Panc1 (cell line): ENCODE measurements around the gene OLFML2B. TPM values are rescaled to one million over a fixed set of nuclear protein-coding genes. Genes with fewer than 3 reads are reported as not detected.

Experiments
- ATAC-seq: fragments of 200-7000 bp; cut with Tn5 transposase; 2 replicates; pipeline ENCODE4 v1.9.1; 2020; ENCODE audit warnings: mild to moderate bottlenecking, moderate library complexity
- BruUV-seq: library from RNA; stranded (reverse); fragments of 400-500 nt; replicated peaks from 2 replicates; lab custom pipeline; 2021; lab: Mats Ljungman, UMichigan
- CTCF ChIA-PET: fragments of 300-600 bp; sonication (Branson Sonifier 250); formaldehyde crosslinking; loops from one replicate; lab custom pipeline; 2022; ENCODE audit warnings: antibody characterized with exemption; lab: Charles Lee
- POLR2A ChIA-PET: fragments of 300-600 bp; sonication (Branson Sonifier 250); formaldehyde crosslinking; loops from one replicate; lab custom pipeline; 2022; ENCODE audit warnings: antibody characterized with exemption; lab: Charles Lee
- DNase-seq: peaks from one replicate; pipeline ENCODE4 v3.0.0-alpha.2; 2010; ENCODE audit warnings: low read depth, low spot score
- H3K27ac ChIP-seq: 2 replicates; pipeline ENCODE4 v1.5.1; 2011; ENCODE audit warnings: mild to moderate bottlenecking, low read length, inconsistent platforms
- H3K27me3 ChIP-seq: fragments of 200-500 bp; sonication (Bioruptor generic); 2 replicates; pipeline ENCODE4 v1.6.0; 2014; ENCODE audit warnings: low read length, inconsistent platforms; ENCODE audit not compliant: control insufficient read depth, insufficient read depth
- H3K36me3 ChIP-seq: fragments of 200-500 bp; sonication (Bioruptor generic); 2 replicates; pipeline ENCODE4 v1.5.1; 2014; ENCODE audit warnings: inconsistent platforms, mild to moderate bottlenecking, low read length, moderate library complexity; ENCODE audit not compliant: control insufficient read depth, insufficient read depth
- H3K4me1 ChIP-seq: 2 replicates; pipeline ENCODE4 v1.5.1; 2011; ENCODE audit warnings: inconsistent platforms, mild to moderate bottlenecking, low read length, moderate library complexity; ENCODE audit not compliant: control insufficient read depth, insufficient read depth
- H3K4me3 ChIP-seq, 2 experiments: 2 replicates each; pipeline ENCODE4 v1.5.1; 2011 to 2012; ENCODE audit warnings: low read depth in 2 of 2, low read length in 2 of 2, mild to moderate bottlenecking in 2 of 2, inconsistent platforms in 1 of 2, moderate library complexity in 1 of 2
- H3K9me3 ChIP-seq: fragments of 200-500 bp; sonication (Bioruptor generic); 2 replicates; pipeline ENCODE4 v1.5.1; 2014; ENCODE audit warnings: low read depth, mild to moderate bottlenecking, inconsistent platforms, low read length, moderate library complexity; ENCODE audit not compliant: control insufficient read depth, insufficient read depth
- POLR2AphosphoS5 ChIP-seq: IDR thresholded peaks from 2 replicates; pipeline ENCODE4 v1.6.1; 2012; ENCODE audit warnings: mild to moderate bottlenecking, low read depth, low read length, moderate library complexity
- REST ChIP-seq, 2 experiments: IDR thresholded peaks; 2 replicates each; pipeline ENCODE4 v1.6.1; 2011 to 2012; ENCODE audit warnings: low read depth in 2 of 2, control low read depth in 1 of 2, low read length in 1 of 2, mild to moderate bottlenecking in 1 of 2, moderate library complexity in 1 of 2; ENCODE audit not compliant: insufficient read depth in 1 of 2
- SIN3A ChIP-seq: IDR thresholded peaks from 2 replicates; pipeline ENCODE4 v1.6.1; 2012; ENCODE audit warnings: low read depth, mild to moderate bottlenecking, low read length, moderate library complexity, borderline replicate concordance; ENCODE audit not compliant: insufficient read depth
- TCF7L2 ChIP-seq: IDR thresholded peaks from 2 replicates; pipeline ENCODE4 v1.6.1; 2011; ENCODE audit warnings: mild to moderate bottlenecking, low read depth, low read length, inconsistent platforms
- in situ Hi-C: cut with HindIII; loops from 2 replicates; pipeline ENCODE4 v1.10.0; 2016; ENCODE audit warnings: low sequenced_read_pairs, low pct_unique_long_range_greater_than_20kb
- intact Hi-C: fragments of 100-400 bp; cut with micrococcal nuclease; formaldehyde crosslinking; loops from one replicate; pipeline ENCODE4 v1.10.0; 2022; ENCODE audit not compliant: unreplicated experiment
- total RNA-seq: library from RNA; stranded (reverse); gene quantifications from one replicate; pipeline ENCODE4 v1.2.1, GENCODE V29; 2021; ENCODE audit not compliant: unreplicated experiment
- TF ChIP-seq, protein P1 (sequence below): fragments of 450-650 bp; IDR thresholded peaks from 2 replicates; pipeline ENCODE4 v1.5.1; 2017; ENCODE audit warnings: mild to moderate bottlenecking

The OLFML2B gene
- total RNA-seq, 1 experiment from 2014 or later, result 1.5 TPM

DNA sequence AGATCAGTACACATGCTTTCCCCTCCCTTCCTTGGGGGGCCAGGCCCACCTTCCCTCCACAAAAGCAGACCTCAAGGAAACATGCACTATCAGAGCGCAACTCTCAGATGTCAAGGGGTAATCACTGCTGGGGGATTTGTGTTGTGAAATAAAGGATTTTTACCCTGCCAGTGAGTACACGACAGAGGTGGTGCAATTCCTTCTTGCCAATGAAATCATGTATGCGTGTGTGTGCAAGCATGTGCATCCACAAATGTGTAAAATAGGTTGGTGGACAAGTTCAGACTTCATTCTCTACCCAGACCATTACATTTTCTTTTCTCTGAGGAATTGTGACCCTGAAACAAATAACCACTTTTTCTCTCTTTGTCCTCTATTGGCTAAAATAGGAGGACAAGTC is 36.1 kb upstream of the OLFML2B start:
- POLR2A ChIA-PET, result no interaction called here
- Histone ChIP-seq H3K9me3 (no peaks in the 10 kb centered on the region), H3K27ac (peak overlapping the region; percentile 52; the same call in 1 of the 2 replicates), H3K4me3 (no peak overlapping the region), H3K27me3 (no peaks in the 10 kb centered on the region), H3K36me3 (no peaks in the 10 kb centered on the region), H3K4me1 (peaks cover 26% of the 10 kb centered on the region)
- DNase-seq (no peak), ATAC-seq (no peak)
- BruUV-seq, result no TSS peak
- CTCF ChIA-PET, result no interaction called here
- intact Hi-C loops (no loop called here), in situ Hi-C loops (no loop called here)
- TF ChIP-seq, protein P1, sequence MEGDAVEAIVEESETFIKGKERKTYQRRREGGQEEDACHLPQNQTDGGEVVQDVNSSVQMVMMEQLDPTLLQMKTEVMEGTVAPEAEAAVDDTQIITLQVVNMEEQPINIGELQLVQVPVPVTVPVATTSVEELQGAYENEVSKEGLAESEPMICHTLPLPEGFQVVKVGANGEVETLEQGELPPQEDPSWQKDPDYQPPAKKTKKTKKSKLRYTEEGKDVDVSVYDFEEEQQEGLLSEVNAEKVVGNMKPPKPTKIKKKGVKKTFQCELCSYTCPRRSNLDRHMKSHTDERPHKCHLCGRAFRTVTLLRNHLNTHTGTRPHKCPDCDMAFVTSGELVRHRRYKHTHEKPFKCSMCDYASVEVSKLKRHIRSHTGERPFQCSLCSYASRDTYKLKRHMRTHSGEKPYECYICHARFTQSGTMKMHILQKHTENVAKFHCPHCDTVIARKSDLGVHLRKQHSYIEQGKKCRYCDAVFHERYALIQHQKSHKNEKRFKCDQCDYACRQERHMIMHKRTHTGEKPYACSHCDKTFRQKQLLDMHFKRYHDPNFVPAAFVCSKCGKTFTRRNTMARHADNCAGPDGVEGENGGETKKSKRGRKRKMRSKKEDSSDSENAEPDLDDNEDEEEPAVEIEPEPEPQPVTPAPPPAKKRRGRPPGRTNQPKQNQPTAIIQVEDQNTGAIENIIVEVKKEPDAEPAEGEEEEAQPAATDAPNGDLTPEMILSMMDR, result no peak
- TF ChIP-seq REST (IDR thresholded peaks at IDR 0.05; ENCODE audit: insufficient read depth in 1 of 2, low read depth in 2 of 2, low read length in 1 of 2) (no peak), SIN3A (no peak), POLR2AphosphoS5 (no peak), TCF7L2 (no peak)

GRCh38 chr1:162056579-162056978 is 32.9 kb upstream of the OLFML2B start:
- in situ Hi-C loops, result no loop called here
- no TSS peak for BruUV-seq
- DNase-seq, result no peak
- intact Hi-C loops, result loop anchor here (1.0 kb wide), 1 partner anchor 220 kb away; no protein-coding TSS in a partner anchor
- peak overlapping the region; percentile 76 for H3K27ac ChIP-seq
- H3K4me3 ChIP-seq, result no peak overlapping the region
- CTCF ChIA-PET, result interaction anchor here (0.6 to 1.5 kb wide), 4 partner anchors 218 to 337 kb away, joined by 3 to 6 read pairs (median 4); no protein-coding TSS in a partner anchor
- no peak for ATAC-seq
- H3K9me3 ChIP-seq, result no peaks in the 10 kb centered on the region
- TF ChIP-seq, protein P1, result no peak
- no peak for TF ChIP-seq SIN3A
- TF ChIP-seq TCF7L2, result no peak
- TF ChIP-seq POLR2AphosphoS5, result no peak
- no peak for TF ChIP-seq REST (IDR thresholded peaks at IDR 0.05; ENCODE audit: insufficient read depth in 1 of 2, low read depth in 2 of 2, low read length in 1 of 2)
- H3K36me3 ChIP-seq, result no peaks in the 10 kb centered on the region
- H3K4me1 ChIP-seq, result peaks cover 17% of the 10 kb centered on the region
- H3K27me3 ChIP-seq, result no peaks in the 10 kb centered on the region
- POLR2A ChIA-PET, result no interaction called here
